ENCODE results near the gene SDS.

The SDS gene

GRCh38 chr12:113402586-113403260, 964 bp downstream of the SDS start:
- no peaks in the 10 kb centered on the region for H3K9me3 ChIP-seq
- H3K4me1 ChIP-seq: no peaks in the 10 kb centered on the region
- TF ChIP-seq, protein P1, sequence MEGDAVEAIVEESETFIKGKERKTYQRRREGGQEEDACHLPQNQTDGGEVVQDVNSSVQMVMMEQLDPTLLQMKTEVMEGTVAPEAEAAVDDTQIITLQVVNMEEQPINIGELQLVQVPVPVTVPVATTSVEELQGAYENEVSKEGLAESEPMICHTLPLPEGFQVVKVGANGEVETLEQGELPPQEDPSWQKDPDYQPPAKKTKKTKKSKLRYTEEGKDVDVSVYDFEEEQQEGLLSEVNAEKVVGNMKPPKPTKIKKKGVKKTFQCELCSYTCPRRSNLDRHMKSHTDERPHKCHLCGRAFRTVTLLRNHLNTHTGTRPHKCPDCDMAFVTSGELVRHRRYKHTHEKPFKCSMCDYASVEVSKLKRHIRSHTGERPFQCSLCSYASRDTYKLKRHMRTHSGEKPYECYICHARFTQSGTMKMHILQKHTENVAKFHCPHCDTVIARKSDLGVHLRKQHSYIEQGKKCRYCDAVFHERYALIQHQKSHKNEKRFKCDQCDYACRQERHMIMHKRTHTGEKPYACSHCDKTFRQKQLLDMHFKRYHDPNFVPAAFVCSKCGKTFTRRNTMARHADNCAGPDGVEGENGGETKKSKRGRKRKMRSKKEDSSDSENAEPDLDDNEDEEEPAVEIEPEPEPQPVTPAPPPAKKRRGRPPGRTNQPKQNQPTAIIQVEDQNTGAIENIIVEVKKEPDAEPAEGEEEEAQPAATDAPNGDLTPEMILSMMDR (IDR thresholded peaks at IDR 0.05; ENCODE audit: low read depth, low read length): no peak
- H3K4me3 ChIP-seq (ENCODE audit: low read depth, low read length): no peak overlapping the region
- H3K27me3 ChIP-seq: peaks cover 6% of the 10 kb centered on the region; the same call in 1 of the 2 replicates
- DNase-seq: no peak
- H3K36me3 ChIP-seq: no peaks in the 10 kb centered on the region

- TF ChIP-seq, protein P1 (IDR thresholded peaks at IDR 0.05; ENCODE audit: low read depth, low read length): no peak
- Histone ChIP-seq H3K36me3 (no peaks in the 10 kb centered on the region), H3K9me3 (no peaks in the 10 kb centered on the region), H3K4me3 (ENCODE audit: low read depth, low read length) (no peak overlapping the region), H3K4me1 (no peaks in the 10 kb centered on the region), H3K27me3 (peaks cover 15% of the 10 kb centered on the region)
- no peak for DNase-seq
These were observed 2.4 kb downstream of the SDS start for GRCh38 chr12:113401066-113402000.

DNA sequence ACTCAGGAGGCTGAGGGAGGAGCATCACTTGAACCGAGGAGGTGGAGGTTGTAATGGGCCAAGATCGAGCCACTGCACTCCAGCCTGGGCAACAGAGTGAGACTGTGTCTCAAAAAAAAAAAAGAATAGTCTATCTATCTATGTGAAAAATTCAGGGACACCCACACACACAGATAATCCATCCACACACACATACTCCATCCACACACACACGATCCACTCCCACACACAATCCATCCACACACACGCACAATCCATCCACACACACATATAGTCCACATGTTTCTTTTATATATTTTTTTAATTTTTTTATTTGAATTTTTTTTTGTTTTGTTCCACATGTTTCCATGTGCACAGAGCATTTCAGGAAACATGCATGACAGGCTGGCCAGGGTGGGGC, 3.3 kb downstream of the SDS start:
- DNase-seq: no peak
- H3K9me3 ChIP-seq: no peaks in the 10 kb centered on the region
- peaks cover 19% of the 10 kb centered on the region for H3K27me3 ChIP-seq
- H3K4me1 ChIP-seq: no peaks in the 10 kb centered on the region
- H3K36me3 ChIP-seq: no peaks in the 10 kb centered on the region
- TF ChIP-seq, protein P1 (IDR thresholded peaks at IDR 0.05; ENCODE audit: low read depth, low read length): no peak
- no peak overlapping the region for H3K4me3 ChIP-seq (ENCODE audit: low read depth, low read length)

DNA sequence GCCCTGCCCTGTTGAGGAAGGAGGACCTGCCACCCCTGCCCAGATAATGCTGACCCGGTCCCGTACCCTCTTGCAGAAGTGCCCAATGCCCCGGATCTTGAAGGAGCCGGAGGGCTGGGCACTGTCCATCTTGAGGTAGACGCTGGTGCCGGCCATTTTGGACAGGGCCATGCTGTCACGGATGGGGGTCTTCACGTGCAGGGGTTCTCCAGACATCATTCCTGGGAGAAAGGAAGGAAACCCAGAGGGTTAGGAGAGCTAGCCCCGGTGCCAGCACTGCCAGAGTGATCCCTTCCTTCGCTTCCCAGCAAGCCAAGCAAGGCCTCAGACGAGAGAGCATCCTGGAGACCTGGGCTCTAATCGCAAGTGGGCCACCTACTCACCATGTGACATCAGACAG, 4.2 kb downstream of the SDS start:
- DNase-seq: no peak
- no peaks in the 10 kb centered on the region for H3K9me3 ChIP-seq
- H3K36me3 ChIP-seq: no peaks in the 10 kb centered on the region
- H3K27me3 ChIP-seq: peaks cover 19% of the 10 kb centered on the region
- TF ChIP-seq, protein P1 (IDR thresholded peaks at IDR 0.05; ENCODE audit: low read depth, low read length): no peak
- no peaks in the 10 kb centered on the region for H3K4me1 ChIP-seq
- H3K4me3 ChIP-seq (ENCODE audit: low read depth, low read length): no peak overlapping the region

- Histone ChIP-seq H3K36me3 (no peaks in the 10 kb centered on the region), H3K9me3 (no peaks in the 10 kb centered on the region), H3K27me3 (peaks cover 19% of the 10 kb centered on the region), H3K4me3 (ENCODE audit: low read depth, low read length) (no peak overlapping the region), H3K4me1 (no peaks in the 10 kb centered on the region)
- DNase-seq: no peak
- TF ChIP-seq, protein P1 (IDR thresholded peaks at IDR 0.05; ENCODE audit: low read depth, low read length): no peak
These were observed 5.1 kb downstream of the SDS start for GRCh38 chr12:113398346-113399290.

Measured in BE2C (cell line).